Left ventricle myocardium superior (tissue), 1 donor: Measurements from ENCODE around the gene VTCN1. TPM values are rescaled to one million over a fixed set of nuclear protein-coding genes. Genes with fewer than 3 reads are reported as not detected.
"Not testable (repeated sequence)": the region's sequence is repeated elsewhere in the genome, so short reads cannot be mapped to it uniquely, and the experiment has no call there.

ENCODE experiments used
- ATAC-seq: fragments of 200-7000 bp; cut with Tn5 transposase; one replicate; pipeline ENCODE4 v1.9.1; 2020; ENCODE audit warnings: mild to moderate bottlenecking, moderate library complexity
- DNase-seq: peaks from one replicate; pipeline ENCODE4 v3.0.0-alpha.2; 2020
- intact Hi-C: fragments of 100-400 bp; cut with micrococcal nuclease; formaldehyde crosslinking; loops from one replicate; pipeline ENCODE4 v1.11.0; 2022
- total RNA-seq: library from RNA; stranded (reverse); fragmentation: NEBNext Ultra II Directional; extraction: Animal tissue kit (Norgen Biotek cat#: 25700); gene quantifications from one replicate; pipeline ENCODE4 v1.2.1, GENCODE V29; 2021
- donor health status: DM: no; HTN: yes; CAD: no; lungs with severe emphysema.

VTCN1 gene
- total RNA-seq, 1 donor from 2014 or later = not detected

- DNase-seq (no peak), ATAC-seq (no peak)
- intact Hi-C loops = no loop called here
Measured at GRCh38 chr1:117173006-117173405, 37.7 kb downstream of the VTCN1 start.

DNA sequence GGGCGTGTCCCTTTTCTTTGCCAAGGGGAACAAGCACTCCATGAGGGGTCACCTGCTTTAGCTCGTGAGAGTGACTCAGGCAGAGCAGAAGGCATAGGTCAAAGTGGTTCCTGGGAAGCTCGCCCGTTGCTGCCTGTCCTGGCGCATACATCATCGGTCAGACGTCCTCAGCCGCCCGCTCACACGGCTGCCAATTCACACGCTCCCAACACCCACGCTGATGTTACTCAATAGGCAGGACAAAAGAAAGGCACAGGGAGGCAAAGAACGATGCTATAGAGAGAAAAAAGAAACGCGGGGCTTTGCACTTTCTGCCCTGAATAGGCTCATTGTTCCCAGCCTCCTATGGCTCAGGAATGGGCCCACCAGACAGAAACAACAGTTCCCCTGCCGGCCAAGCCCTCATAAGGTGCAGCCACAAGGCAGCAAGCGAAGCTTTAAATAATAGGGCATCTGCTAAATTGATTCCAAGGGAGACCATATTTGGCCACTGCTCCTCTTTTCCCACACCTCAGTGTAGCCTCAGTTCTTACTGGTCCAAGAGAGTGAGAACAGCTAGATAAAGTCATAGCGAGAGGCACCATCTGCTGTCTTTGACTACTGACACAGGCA lies 38.7 kb downstream of the VTCN1 start:
- intact Hi-C loops = no loop called here
- ATAC-seq (peak; percentile 65), DNase-seq (peak; percentile 52)

DNA sequence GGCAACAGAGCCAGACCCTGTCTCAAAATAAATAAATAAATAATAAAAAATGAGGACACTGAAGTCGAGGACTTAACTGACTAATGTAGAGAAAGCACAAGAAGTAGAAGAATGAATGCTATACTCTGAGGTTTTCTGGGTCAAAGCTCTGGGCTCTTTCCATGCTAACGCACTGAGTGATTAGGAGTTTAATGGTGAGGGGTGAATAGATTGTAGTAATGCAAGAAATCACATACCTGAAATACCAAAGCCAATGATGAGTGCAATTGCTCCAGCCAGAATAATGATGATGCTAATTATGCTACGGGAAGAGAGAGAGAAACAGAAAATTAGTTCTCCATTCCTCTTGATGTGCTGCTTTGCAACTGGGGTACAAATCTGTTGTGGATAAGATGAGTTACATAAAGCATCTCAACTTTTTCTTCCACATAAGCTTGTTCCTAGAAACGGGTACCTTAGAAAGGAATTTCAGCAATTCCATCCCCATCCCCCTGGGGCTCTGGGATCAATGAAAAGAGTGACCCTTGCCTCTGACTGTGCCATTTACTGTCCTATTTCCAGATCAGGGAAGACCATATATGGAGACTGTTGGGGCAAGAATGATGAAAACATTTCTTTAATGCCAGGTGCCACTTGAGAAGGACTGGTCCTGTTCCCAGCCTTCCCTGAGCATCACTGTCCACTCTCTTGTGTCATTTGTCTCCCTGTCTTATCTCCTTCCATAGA lies 40.7 kb downstream of the VTCN1 start:
- DNase-seq (no peak), ATAC-seq (no peak)
- intact Hi-C loops = no loop called here

DNA sequence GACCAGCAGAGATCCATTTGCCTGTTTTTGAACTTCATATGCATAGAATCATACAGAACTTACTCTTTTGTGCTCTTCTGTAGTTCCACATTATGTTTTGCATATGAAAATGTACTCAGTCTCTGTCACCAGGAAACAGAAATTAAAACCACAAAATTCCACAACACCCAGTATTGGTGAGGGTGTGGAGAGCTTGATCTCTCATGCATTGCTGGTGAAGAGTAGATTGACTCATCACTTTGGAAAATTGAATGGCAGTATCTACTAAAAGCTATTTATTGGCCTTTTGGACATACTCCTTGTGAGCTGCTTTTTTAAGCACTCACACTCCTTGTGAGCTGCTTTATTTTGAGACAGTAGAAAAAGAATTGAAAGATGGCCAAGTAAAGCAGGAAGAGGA lies 43.3 kb downstream of the VTCN1 start:
- no peak for ATAC-seq
- intact Hi-C loops = no loop called here
- no peak for DNase-seq

DNA sequence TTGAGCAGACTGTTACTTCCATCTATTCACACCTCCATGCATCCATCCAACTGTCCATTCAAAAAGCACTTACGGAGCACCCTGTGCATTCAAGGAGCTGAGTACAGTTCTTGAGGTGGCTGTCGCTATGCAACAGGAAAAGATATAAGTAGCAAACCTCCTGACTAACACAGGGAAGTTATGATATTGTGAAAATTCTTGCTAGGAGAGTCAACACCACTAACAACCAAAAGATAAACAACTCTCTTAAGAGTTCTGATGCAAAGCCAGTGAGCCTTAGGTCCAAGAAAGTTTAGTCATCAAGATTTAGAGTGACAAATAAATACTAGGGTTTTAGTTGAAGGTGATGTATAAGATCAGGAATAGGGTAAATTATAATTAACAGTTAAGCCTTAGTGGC lies 44.7 kb downstream of the VTCN1 start:
- intact Hi-C loops = no loop called here
- ATAC-seq (no peak), DNase-seq (no peak)

GRCh38 chr1:117164209-117164608 lies 46.5 kb downstream of the VTCN1 start:
- DNase-seq (no peak), ATAC-seq (no peak)
- intact Hi-C loops = no loop called here

DNA sequence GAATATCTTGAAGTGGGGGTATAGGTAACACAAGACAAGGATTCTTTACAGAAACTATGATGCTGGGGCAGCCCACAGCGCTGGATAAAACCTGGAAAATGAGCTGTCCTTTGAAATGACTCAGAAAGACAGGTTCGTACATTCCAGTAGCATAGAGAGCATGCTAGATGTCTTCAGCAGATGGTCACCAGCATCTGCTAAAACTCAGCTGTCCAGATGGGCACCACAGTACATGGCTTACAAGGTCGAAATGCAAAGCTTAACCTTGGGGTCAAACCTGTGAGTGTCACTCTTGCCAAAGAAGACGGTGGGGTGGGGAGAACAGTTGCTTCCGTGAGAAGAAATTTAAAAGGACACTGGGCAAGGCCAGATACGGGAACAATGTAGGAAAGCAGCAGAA lies 47.9 kb downstream of the VTCN1 start:
- no peak for DNase-seq
- ATAC-seq = no peak
- intact Hi-C loops = no loop called here

- no peak for ATAC-seq
- intact Hi-C loops = no loop called here
- DNase-seq = no peak
Measured at GRCh38 chr1:117161887-117162286, 48.8 kb downstream of the VTCN1 start.

GRCh38 chr1:117151305-117151704 lies 59.4 kb downstream of the VTCN1 start:
- DNase-seq, ATAC-seq, intact Hi-C loops: not testable (repeated sequence)

DNA sequence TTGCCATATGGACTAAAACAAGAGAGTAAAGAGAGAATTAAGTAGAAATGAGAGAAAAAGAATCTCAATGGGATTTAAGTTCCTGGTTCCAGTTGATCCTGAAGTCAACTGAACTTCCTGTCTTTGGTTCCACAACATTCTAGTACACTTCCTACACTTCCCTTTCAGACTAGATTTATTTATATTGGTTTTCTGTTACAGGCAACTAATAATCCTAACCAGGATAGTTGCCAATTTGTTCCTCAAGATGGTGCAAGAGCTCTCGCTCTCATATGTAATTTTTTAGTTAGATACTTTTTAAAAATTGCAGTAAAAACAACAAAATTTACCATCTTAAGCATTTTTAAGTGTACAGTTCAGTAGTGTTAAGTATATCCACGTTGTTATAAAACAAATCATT lies 60.4 kb downstream of the VTCN1 start:
- intact Hi-C loops = no loop called here
- no peak for DNase-seq
- no peak for ATAC-seq

- intact Hi-C loops = no loop called here
- ATAC-seq (no peak), DNase-seq (no peak)
Measured at GRCh38 chr1:117147856-117148588, 62.7 kb downstream of the VTCN1 start.

DNA sequence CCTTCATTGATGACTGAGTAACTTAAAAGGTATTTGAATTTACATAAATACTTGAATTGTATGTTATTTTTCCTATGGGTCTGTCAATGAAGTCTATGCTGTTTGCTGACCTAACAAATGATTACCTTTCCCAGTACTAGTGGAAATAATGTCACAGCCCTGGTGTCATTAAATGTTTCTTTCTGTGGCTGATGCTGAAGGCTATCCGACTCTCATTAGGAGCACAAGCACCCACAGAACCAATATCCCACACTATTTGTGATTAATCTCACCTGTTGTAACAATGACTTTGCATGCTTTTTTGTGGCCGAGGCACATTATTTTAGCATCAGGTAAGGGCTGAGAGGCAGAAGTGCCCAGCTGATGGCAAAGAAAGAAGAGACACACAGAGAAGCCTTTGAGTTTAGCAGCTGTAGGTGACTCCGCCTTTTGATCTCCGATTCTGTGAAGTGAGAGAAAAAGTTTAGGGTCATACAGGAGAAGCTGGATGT lies 63.3 kb downstream of the VTCN1 start:
- no peak for ATAC-seq
- intact Hi-C loops = no loop called here
- no peak for DNase-seq

DNA sequence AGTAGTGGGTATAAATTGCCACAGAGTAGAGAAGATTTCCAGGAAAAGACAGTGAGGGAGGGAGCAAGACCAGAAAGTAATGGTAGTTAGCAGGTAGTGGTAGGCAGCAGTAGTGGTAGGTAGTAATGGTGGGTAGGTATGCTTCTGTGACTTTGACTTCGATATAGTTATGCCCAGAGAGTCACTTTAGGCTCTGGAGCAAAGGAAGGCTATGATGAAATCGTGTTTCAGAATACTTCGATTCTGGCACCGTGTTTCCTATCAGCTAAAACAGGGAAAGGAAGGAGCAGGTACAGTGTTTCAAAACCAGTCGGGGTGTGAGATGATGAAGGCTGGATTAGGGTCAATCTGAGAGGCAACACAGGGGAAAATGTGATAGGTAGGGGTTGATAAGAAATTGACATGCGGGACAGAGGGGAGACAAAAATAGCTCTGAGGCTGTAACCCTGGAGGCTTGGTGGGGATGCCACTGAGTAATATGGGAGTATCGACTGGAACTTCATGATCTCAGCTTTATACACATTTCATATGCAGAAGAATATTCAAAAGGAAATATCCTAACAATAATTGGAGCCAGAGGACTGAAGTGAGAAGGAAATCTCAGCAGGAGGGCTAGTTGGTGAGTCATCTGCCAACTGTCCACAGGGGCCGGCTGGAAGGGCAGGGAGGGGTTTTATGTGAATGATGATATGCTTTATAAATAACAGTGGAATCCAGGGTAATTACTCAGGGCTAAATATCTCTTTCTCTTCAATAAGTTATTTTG lies 64.0 kb downstream of the VTCN1 start:
- ATAC-seq (peak; percentile 67), DNase-seq (no peak)
- intact Hi-C loops = no loop called here

DNA sequence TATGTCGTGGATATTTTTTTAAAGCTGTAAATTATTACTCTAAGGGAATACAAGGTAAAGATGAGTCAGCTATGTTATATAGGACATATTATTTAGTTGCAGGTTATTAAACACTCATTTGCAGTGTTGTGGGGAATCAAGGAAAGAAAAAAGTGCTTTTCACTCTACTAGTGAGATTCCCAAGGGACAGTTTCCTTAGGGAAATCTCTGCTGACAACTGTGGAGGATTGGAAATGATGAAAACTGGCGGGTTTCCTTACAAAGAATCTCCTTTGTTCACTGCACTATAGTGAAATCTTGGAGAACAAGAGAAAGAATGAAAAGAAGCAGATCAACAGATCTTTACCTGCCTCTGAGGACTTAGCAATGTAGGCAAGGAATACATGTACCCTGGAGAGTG lies 64.7 kb downstream of the VTCN1 start:
- intact Hi-C loops = no loop called here
- DNase-seq (no peak), ATAC-seq (no peak)

DNA sequence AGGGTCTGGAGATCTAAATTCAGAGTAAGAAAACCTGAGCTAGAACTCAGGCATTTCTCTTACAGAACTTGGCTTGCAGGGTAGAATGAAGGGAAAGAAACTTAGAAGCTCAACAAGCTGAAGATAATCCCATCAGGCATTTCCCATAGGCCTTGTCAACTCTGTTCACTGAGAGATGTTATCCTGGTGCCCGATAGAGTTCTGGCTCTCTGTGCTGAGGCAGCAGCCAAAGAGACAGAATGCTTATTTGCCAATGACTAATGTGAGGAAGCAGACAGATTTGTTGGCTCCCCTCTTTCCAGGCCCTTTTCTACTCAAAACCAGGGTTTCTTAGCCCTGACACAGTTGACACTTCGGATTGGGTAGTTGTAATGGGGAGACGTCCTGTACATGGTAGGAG lies 66.9 kb downstream of the VTCN1 start:
- DNase-seq = no peak
- intact Hi-C loops = no loop called here
- ATAC-seq = no peak

GRCh38 chr1:117143172-117143571 lies 67.6 kb downstream of the VTCN1 start:
- intact Hi-C loops = no loop called here
- no peak for DNase-seq
- ATAC-seq = no peak

- intact Hi-C loops = no loop called here
- ATAC-seq (no peak), DNase-seq (no peak)
Measured at GRCh38 chr1:117142200-117142599, 68.5 kb downstream of the VTCN1 start.

DNA sequence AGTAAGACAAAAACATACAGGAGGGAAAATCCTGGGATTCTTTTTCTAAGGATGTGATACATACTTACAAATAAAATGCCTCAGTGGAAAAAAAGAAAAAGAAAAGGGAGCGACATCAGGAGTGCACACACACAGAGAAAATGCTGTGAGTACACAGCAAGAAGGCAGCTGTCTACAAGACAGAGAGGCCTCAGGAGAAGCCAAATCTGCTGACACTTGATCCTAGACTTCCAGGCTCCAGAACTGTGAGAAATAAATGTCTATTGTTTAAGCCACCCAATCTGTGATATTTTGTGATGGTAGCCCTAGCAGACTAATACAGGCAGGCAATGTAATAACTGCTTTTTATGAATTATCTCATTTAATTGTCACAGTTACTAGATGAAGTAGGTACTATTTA lies 72.2 kb downstream of the VTCN1 start:
- ATAC-seq (no peak), DNase-seq (no peak)
- intact Hi-C loops = no loop called here

- no peak for ATAC-seq
- intact Hi-C loops = no loop called here
- DNase-seq = no peak
Measured at GRCh38 chr1:117138106-117138505, 72.6 kb downstream of the VTCN1 start.
